Fibroblast of pulmonary artery (primary cell): ENCODE measurements around the gene C1QTNF6.

Source experiments
- DNase-seq: peaks from one replicate; pipeline ENCODE4 v3.0.0-alpha.2; 2010; ENCODE audit warnings: low read depth
- H3K4me3 ChIP-seq: replicated peaks from 2 replicates; pipeline ENCODE4 v1.5.1; 2011; ENCODE audit warnings: low read depth, mild to moderate bottlenecking, control low read depth, low read length, moderate library complexity
- TF ChIP-seq, protein P1 (sequence below): IDR thresholded peaks from 2 replicates; pipeline ENCODE4 v1.5.1; 2011; ENCODE audit warnings: mild to moderate bottlenecking, control low read depth, low read length, inconsistent platforms; ENCODE audit errors: missing control alignments

The C1QTNF6 gene

DNA sequence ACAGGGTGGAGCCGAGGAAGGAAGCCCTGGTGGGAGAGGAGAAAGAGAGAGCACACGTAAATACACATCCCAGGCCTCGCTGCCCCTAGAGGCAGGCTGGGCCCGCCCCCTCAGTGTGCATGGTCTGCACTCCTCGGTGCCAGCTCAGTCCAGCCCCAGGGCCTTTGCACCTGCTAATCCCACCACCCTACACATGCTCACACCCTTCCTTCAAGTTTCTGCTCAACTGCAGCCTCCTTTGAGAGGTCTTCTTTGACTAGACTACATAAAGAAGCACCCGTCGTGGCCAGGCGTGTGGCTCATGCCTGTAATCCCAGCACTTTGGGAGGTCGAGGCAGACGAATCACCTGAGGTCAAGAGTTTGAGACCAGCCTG lies 43.9 kb downstream of the C1QTNF6 start:
- DNase-seq = no peak

GRCh38 chr22:37141971-37142370 lies 46.1 kb downstream of the C1QTNF6 start:
- DNase-seq = no peak
- TF ChIP-seq, protein P1, sequence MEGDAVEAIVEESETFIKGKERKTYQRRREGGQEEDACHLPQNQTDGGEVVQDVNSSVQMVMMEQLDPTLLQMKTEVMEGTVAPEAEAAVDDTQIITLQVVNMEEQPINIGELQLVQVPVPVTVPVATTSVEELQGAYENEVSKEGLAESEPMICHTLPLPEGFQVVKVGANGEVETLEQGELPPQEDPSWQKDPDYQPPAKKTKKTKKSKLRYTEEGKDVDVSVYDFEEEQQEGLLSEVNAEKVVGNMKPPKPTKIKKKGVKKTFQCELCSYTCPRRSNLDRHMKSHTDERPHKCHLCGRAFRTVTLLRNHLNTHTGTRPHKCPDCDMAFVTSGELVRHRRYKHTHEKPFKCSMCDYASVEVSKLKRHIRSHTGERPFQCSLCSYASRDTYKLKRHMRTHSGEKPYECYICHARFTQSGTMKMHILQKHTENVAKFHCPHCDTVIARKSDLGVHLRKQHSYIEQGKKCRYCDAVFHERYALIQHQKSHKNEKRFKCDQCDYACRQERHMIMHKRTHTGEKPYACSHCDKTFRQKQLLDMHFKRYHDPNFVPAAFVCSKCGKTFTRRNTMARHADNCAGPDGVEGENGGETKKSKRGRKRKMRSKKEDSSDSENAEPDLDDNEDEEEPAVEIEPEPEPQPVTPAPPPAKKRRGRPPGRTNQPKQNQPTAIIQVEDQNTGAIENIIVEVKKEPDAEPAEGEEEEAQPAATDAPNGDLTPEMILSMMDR = no peak
- no peak overlapping the region for H3K4me3 ChIP-seq

More for the DNA sequence above, 43.9 kb downstream of the C1QTNF6 start:
- H3K4me3 ChIP-seq = no peak overlapping the region
- TF ChIP-seq, protein P1 = no peak

DNA sequence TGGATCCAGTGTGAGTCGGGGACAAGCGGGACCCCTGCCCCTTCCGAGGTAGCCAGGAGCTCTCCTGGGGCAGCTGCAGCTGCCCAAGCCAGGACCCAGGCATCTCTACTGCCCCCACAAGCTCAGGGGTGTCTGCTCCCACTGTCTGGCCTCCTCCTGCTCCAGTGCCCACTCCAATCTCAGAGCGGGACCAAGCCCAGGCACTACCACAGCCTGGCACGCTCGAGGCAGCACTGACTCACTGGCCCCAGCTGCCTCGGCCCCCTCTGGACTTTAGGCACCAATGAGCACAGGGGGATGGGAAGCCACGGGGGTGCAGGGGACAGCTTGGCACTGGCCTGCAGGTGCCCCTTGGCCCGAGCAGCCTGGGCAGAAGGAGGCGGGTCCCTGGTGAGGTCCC lies 46.6 kb downstream of the C1QTNF6 start:
- TF ChIP-seq, protein P1 = no peak
- no peak for DNase-seq
- no peak overlapping the region for H3K4me3 ChIP-seq

DNA sequence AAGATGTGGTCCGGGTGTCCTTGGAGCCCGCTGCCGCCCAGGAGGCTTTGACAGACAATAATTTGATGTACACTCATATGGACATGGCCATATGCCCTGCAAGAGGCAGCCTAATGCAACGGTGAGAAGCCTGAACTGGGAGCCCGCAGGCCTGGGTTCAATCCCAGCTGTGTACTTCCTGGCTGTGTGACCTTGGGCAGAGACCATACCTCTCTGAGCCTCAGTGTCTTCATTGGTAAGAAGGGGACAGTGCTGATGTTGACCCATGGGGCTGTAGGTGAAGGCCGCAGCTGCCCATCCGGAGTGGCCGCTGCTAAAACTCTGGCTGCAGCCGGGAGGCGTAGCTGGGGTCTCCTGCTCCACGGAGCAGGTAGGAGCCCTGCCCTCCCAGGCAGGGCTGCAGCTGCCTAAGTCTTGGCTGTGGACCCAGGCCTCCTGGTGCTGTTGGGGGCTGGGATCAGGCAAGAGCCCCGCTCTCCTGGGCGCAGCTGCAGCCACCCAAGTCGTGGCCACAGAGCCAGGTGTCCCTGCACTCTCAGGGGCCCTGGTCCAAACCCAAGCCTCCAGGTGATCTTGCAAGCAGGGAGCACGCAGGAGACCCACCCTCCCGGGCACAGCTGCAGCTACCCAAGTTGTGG lies 47.2 kb downstream of the C1QTNF6 start:
- H3K4me3 ChIP-seq = no peak overlapping the region
- no peak for DNase-seq
- TF ChIP-seq, protein P1 = no peak

GRCh38 chr22:37139762-37140161 lies 48.3 kb downstream of the C1QTNF6 start:
- no peak for DNase-seq
- no peak overlapping the region for H3K4me3 ChIP-seq
- TF ChIP-seq, protein P1 = no peak

DNA sequence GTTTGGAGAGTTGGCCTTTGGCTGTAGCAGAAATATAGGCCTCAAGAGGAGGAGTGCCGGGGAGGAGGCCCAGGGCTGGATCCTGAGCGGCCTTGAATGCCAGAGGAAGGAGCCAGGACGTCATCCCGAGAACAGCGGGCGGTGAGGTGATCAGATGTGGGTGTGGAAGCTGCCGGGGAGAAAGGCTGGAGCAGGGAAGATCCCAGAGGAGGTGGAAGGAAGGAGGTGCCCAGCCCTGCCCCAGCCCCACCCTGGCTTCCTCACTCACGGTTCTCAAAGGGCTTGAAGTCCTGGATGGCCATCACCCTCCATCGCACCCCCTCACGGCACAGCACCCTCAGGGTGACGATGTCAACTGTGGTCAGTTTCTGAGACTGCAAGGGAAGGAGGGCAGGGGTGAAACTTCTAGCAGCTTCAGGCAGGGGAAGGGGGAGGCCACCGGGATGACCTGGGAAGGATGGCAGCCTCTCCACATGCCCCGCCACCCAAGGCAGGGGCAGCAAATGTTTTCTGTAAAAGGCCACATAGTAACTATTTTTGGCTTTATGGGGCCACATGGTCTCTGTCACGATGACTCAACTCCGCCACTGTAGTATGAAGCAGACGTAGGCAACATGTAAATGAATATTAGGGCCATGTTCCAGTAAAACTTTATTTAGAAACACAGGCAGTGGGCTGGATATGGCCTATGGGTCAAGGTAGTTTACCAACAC lies 49.0 kb downstream of the C1QTNF6 start:
- no peak overlapping the region for H3K4me3 ChIP-seq
- TF ChIP-seq, protein P1 = no peak
- no peak for DNase-seq
